Testis (tissue), 3 donors: Measurements from ENCODE around the gene SRRM1. TPM values are rescaled to one million over a fixed set of nuclear protein-coding genes. Genes with fewer than 3 reads are reported as not detected.

Experiments
- DNase-seq: peaks from one replicate; pipeline ENCODE4 v3.0.0-alpha.2; 2019
- H3K27ac ChIP-seq, 2 donors: fragments of 200-600 bp; sonication (generic); one replicate each; pipeline ENCODE4 v1.5.1; 2019
- H3K27me3 ChIP-seq: fragments of 200-600 bp; sonication (generic); one replicate; pipeline ENCODE4 v1.5.1; 2019
- H3K36me3 ChIP-seq: fragments of 200-600 bp; sonication (generic); one replicate; pipeline ENCODE4 v1.5.1; 2017; ENCODE audit warnings: low read depth; ENCODE audit errors: missing control alignments
- H3K4me1 ChIP-seq: fragments of 200-600 bp; sonication (generic); one replicate; pipeline ENCODE4 v1.5.1; 2019
- H3K4me3 ChIP-seq, 2 donors: fragments of 200-600 bp; sonication (generic); one replicate each; pipeline ENCODE4 v1.5.1; 2017 to 2019
- H3K9me3 ChIP-seq: fragments of 200-600 bp; sonication (generic); one replicate; pipeline ENCODE4 v1.5.1; 2017
- POLR2A ChIP-seq: fragments of 450-650 bp; IDR thresholded peaks from one replicate; pipeline ENCODE4 v1.6.1; 2017; ENCODE audit warnings: antibody characterized with exemption, mild to moderate bottlenecking, moderate library complexity
- WGBS, 2 donors: methylation state at CpG; one replicate each; pipeline ENCODE4 v1.1.5; 2018; 5-methylcytosine and 5-hydroxymethylcytosine counted together
- intact Hi-C: fragments of 100-400 bp; cut with DNase I; formaldehyde crosslinking; loops from one replicate; pipeline ENCODE4 v1.15.1; 2023; ENCODE audit warnings: low total_unique reads
- polyA plus RNA-seq: library from polyadenylated mRNA; stranded (reverse); fragments of 350-450 nt; fragmentation: Illumina TruSeq; extraction: RNeasy Lipid Tissue Mini Kit (QIAGEN cat#74804); gene quantifications from one replicate; pipeline ENCODE4 v1.2.3, GENCODE V29; 2014; ENCODE audit warnings: low read depth, low replicate concordance; ENCODE audit not compliant: insufficient read depth
- total RNA-seq, 2 donors: library from RNA; depleted of rRNA; stranded (reverse); fragments of >200 nt; gene quantifications; one replicate each; pipeline ENCODE4 v1.2.3, GENCODE V29; 2016
- TF ChIP-seq, protein P1 (sequence below), 3 experiments: fragments of 450-650 bp in 2 of 3; fragments of 200-600 bp in 1 of 3; sonication (generic) in 1 of 3; IDR thresholded peaks; one replicate each; pipeline ENCODE4 v1.5.1; 2016 to 2019; ENCODE audit warnings: antibody characterized with exemption in 3 of 3, mild to moderate bottlenecking in 2 of 3, moderate library complexity in 1 of 3

SRRM1 gene
- total and polyA plus RNA-seq, 3 donors from 2014 or later = 91.0 to 235 (median 193) TPM

- Histone ChIP-seq H3K9me3 (no peaks in the 10 kb centered on the region), H3K27ac (no peak overlapping the region), H3K36me3 (no peaks in the 10 kb centered on the region), H3K4me3 (no peak overlapping the region), H3K27me3 (no peaks in the 10 kb centered on the region), H3K4me1 (no peaks in the 10 kb centered on the region)
- no peak for DNase-seq
- WGBS, 2 donors = 85 to 88% methylated on average over 4 of the region's 4 CpGs
- no peak for TF ChIP-seq POLR2A
- TF ChIP-seq, protein P1, sequence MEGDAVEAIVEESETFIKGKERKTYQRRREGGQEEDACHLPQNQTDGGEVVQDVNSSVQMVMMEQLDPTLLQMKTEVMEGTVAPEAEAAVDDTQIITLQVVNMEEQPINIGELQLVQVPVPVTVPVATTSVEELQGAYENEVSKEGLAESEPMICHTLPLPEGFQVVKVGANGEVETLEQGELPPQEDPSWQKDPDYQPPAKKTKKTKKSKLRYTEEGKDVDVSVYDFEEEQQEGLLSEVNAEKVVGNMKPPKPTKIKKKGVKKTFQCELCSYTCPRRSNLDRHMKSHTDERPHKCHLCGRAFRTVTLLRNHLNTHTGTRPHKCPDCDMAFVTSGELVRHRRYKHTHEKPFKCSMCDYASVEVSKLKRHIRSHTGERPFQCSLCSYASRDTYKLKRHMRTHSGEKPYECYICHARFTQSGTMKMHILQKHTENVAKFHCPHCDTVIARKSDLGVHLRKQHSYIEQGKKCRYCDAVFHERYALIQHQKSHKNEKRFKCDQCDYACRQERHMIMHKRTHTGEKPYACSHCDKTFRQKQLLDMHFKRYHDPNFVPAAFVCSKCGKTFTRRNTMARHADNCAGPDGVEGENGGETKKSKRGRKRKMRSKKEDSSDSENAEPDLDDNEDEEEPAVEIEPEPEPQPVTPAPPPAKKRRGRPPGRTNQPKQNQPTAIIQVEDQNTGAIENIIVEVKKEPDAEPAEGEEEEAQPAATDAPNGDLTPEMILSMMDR (IDR thresholded peaks at IDR 0.05) = no peak
- intact Hi-C loops = no loop called here
Measured at GRCh38 chr1:24708938-24709337, 65.8 kb downstream of the SRRM1 start.

GRCh38 chr1:24709791-24710441, 66.8 kb downstream of the SRRM1 start:
- no peaks in the 10 kb centered on the region for H3K9me3 ChIP-seq
- TF ChIP-seq, protein P1 (IDR thresholded peaks at IDR 0.05) = no peak
- TF ChIP-seq POLR2A = no peak
- H3K27me3 ChIP-seq = no peaks in the 10 kb centered on the region
- 88 to 91% methylated on average over 5 of the region's 5 CpGs for WGBS, 2 donors
- H3K36me3 ChIP-seq = no peaks in the 10 kb centered on the region
- no peak overlapping the region for H3K27ac ChIP-seq
- no peak for DNase-seq
- no peak overlapping the region for H3K4me3 ChIP-seq
- intact Hi-C loops = no loop called here
- no peaks in the 10 kb centered on the region for H3K4me1 ChIP-seq

- TF ChIP-seq, protein P1 (IDR thresholded peaks at IDR 0.05) = no peak
- TF ChIP-seq POLR2A = no peak
- 75 to 78% methylated on average over 4 of the region's 4 CpGs for WGBS, 2 donors
- DNase-seq = no peak
- Histone ChIP-seq H3K4me3 (no peak overlapping the region), H3K27ac (no peak overlapping the region), H3K36me3 (no peaks in the 10 kb centered on the region), H3K27me3 (no peaks in the 10 kb centered on the region), H3K4me1 (no peaks in the 10 kb centered on the region), H3K9me3 (no peaks in the 10 kb centered on the region)
- intact Hi-C loops = no loop called here
Measured at GRCh38 chr1:24711329-24711728, 68.2 kb downstream of the SRRM1 start.

- Histone ChIP-seq H3K36me3 (no peaks in the 10 kb centered on the region), H3K4me3 (no peak overlapping the region), H3K4me1 (no peaks in the 10 kb centered on the region), H3K27me3 (no peaks in the 10 kb centered on the region), H3K9me3 (no peaks in the 10 kb centered on the region), H3K27ac (no peak overlapping the region)
- WGBS, 2 donors = 95 to 100% methylated on average over 4 of the region's 4 CpGs
- TF ChIP-seq POLR2A = no peak
- TF ChIP-seq, protein P1 (IDR thresholded peaks at IDR 0.05) = no peak
- no peak for DNase-seq
- intact Hi-C loops = no loop called here
Measured at GRCh38 chr1:24713176-24713575, 70.1 kb downstream of the SRRM1 start.

- Histone ChIP-seq H3K4me1 (no peaks in the 10 kb centered on the region), H3K27me3 (no peaks in the 10 kb centered on the region), H3K27ac (no peak overlapping the region), H3K9me3 (no peaks in the 10 kb centered on the region), H3K4me3 (no peak overlapping the region), H3K36me3 (no peaks in the 10 kb centered on the region)
- WGBS, 2 donors = 63 to 74% methylated on average over 5 of the region's 5 CpGs
- no peak for DNase-seq
- intact Hi-C loops = no loop called here
- no peak for TF ChIP-seq POLR2A
- TF ChIP-seq, protein P1 (IDR thresholded peaks at IDR 0.05) = no peak
Measured at GRCh38 chr1:24713736-24714135, 70.6 kb downstream of the SRRM1 start.
